Stimulated activated CD4-positive, alpha-beta T cell treated with anti-CD3 and anti-CD28 coated beads, TNF-alpha, amount 100 ng/mL, for 1 hour (primary cell): ENCODE data around the gene LRRC74B.
"Not testable (repeated sequence)": the region's sequence is repeated elsewhere in the genome, so short reads cannot be mapped to it uniquely, and the experiment has no call there.

ENCODE experiments used
- DNase-seq, 3 donors: peaks; one replicate each; pipeline ENCODE4 v3.0.0-alpha.2; 2020; ENCODE audit warnings: low read depth in 3 of 3, low spot score in 1 of 3

Gene LRRC74B

GRCh38 chr22:21054046-21054713 is 8.4 kb downstream of the LRRC74B start:
- no peak for DNase-seq

- no peak for DNase-seq
Measured at GRCh38 chr22:21054714-21055563, 9.2 kb downstream of the LRRC74B start.

GRCh38 chr22:21055564-21055834 is 9.8 kb downstream of the LRRC74B start:
- no peak for DNase-seq

GRCh38 chr22:21055880-21056319 is 10.2 kb downstream of the LRRC74B start:
- DNase-seq = no peak

GRCh38 chr22:21060363-21060762 is 14.6 kb downstream of the LRRC74B start:
- not testable (repeated sequence) for DNase-seq

GRCh38 chr22:21061660-21062321 is 16.0 kb downstream of the LRRC74B start:
- DNase-seq = not testable (repeated sequence)

- DNase-seq = not testable (repeated sequence)
Measured at GRCh38 chr22:21064425-21064824, 18.7 kb downstream of the LRRC74B start.

GRCh38 chr22:21064917-21065864 is 19.4 kb downstream of the LRRC74B start:
- DNase-seq = no peak

- no peak for DNase-seq
Measured at GRCh38 chr22:21067075-21067900, 21.5 kb downstream of the LRRC74B start.

- no peak for DNase-seq
Measured at GRCh38 chr22:21067901-21068680, 22.3 kb downstream of the LRRC74B start.

GRCh38 chr22:21068681-21069276 is 23.0 kb downstream of the LRRC74B start:
- DNase-seq = no peak

- DNase-seq = no peak
Measured at GRCh38 chr22:21069375-21069774, 23.6 kb downstream of the LRRC74B start.

GRCh38 chr22:21070690-21071615 is 25.2 kb downstream of the LRRC74B start:
- DNase-seq = no peak

GRCh38 chr22:21071796-21072195 is 26.1 kb downstream of the LRRC74B start:
- DNase-seq = not testable (repeated sequence)

GRCh38 chr22:21073023-21073422 is 27.3 kb downstream of the LRRC74B start:
- DNase-seq = no peak

GRCh38 chr22:21073482-21073881 is 27.7 kb downstream of the LRRC74B start:
- DNase-seq = no peak

- DNase-seq = no peak
Measured at GRCh38 chr22:21074102-21074715, 28.5 kb downstream of the LRRC74B start.
